ENCODE measurements around the gene MAP1LC3B2. TPM values are rescaled to one million over a fixed set of nuclear protein-coding genes. Genes with fewer than 3 reads are reported as not detected.

Gene MAP1LC3B2
- total and polyA plus RNA-seq, 2 experiments from 2014 or later = 3.3 TPM; not detected in 1

DNA sequence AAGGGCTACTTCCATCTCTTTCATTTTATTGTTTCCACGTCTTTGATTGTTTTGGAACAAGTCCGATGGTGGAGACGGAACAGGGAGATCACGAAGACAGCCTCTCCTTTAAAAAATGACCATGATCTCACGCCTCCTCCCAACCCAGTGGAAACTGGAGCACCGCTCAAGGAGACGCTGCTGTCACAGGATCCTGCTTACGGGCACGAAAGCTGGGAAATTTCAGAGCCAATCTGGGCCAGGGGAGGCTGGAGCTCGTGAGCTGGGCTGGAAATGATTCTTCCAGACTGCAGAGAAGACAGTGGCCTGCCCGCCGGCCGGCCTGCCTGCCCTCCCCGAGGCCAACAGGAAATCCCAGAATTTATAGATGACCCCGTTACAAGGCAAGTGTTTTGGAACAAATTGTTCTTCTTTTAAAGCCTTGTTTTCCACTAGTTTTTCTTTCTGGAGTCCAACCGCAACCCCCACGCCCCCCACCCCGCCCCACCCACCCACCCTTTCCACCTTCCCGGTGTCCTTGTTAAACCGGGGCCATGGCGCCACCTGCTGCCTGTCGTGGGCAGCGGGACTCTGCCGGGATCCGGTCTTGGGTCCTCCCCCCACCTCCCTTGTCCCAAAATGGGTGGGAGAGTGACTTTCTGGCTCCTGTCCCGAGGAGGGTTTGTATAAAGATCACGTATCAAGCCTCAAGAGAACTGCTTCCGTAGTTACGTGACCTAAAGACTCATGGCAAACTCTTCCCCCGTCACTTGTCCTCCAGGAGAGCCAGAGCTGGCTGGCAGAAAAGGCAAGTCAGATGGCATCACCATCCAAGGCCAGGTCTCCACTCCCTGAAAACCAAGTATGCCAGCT lies 40.3 kb downstream of the MAP1LC3B2 start:
- Histone ChIP-seq H3K9me2 (replicated peaks; ENCODE audit: insufficient read depth) (no peaks in the 10 kb centered on the region), H3K79me2 (no peaks in the 10 kb centered on the region), H2AFZ (peak overlapping the region; percentile 5), H3K27ac (peak overlapping the region; percentile 66), H3K4me2 (peak overlapping the region; percentile 74), H3K27me3 (no peaks in the 10 kb centered on the region), H3K9me3 (ENCODE audit: low read depth) (no peaks in the 10 kb centered on the region), H3K36me3 (replicated peaks; ENCODE audit: insufficient read depth, low read depth) (no peaks in the 10 kb centered on the region), H3K4me3 (no peak overlapping the region), H4K20me1 (ENCODE audit: insufficient read depth, poor library complexity, severe bottlenecking) (no peaks in the 10 kb centered on the region), H3K4me1 (ENCODE audit: insufficient read depth) (peaks cover 30% of the 10 kb centered on the region)
- 24% methylated on average over 24 of the region's 30 CpGs for whole genome bisulfite sequencing (ENCODE audit: low lambda C conversion rate, missing lambda C conversion rate)
- peak; percentile 84 for DNase-seq (ENCODE audit: low spot score)
- TF ChIP-seq EZH2phosphoT487 (IDR thresholded peaks at IDR 0.05; ENCODE audit: low read depth, severe bottlenecking, unreplicated experiment) (no peak), EZH2 (IDR thresholded peaks at IDR 0.05; ENCODE audit: borderline replicate concordance) (no peak)
- TF ChIP-seq, protein P1, sequence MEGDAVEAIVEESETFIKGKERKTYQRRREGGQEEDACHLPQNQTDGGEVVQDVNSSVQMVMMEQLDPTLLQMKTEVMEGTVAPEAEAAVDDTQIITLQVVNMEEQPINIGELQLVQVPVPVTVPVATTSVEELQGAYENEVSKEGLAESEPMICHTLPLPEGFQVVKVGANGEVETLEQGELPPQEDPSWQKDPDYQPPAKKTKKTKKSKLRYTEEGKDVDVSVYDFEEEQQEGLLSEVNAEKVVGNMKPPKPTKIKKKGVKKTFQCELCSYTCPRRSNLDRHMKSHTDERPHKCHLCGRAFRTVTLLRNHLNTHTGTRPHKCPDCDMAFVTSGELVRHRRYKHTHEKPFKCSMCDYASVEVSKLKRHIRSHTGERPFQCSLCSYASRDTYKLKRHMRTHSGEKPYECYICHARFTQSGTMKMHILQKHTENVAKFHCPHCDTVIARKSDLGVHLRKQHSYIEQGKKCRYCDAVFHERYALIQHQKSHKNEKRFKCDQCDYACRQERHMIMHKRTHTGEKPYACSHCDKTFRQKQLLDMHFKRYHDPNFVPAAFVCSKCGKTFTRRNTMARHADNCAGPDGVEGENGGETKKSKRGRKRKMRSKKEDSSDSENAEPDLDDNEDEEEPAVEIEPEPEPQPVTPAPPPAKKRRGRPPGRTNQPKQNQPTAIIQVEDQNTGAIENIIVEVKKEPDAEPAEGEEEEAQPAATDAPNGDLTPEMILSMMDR (IDR thresholded peaks at IDR 0.05; ENCODE audit: poor library complexity) = peak; percentile 82

DNA sequence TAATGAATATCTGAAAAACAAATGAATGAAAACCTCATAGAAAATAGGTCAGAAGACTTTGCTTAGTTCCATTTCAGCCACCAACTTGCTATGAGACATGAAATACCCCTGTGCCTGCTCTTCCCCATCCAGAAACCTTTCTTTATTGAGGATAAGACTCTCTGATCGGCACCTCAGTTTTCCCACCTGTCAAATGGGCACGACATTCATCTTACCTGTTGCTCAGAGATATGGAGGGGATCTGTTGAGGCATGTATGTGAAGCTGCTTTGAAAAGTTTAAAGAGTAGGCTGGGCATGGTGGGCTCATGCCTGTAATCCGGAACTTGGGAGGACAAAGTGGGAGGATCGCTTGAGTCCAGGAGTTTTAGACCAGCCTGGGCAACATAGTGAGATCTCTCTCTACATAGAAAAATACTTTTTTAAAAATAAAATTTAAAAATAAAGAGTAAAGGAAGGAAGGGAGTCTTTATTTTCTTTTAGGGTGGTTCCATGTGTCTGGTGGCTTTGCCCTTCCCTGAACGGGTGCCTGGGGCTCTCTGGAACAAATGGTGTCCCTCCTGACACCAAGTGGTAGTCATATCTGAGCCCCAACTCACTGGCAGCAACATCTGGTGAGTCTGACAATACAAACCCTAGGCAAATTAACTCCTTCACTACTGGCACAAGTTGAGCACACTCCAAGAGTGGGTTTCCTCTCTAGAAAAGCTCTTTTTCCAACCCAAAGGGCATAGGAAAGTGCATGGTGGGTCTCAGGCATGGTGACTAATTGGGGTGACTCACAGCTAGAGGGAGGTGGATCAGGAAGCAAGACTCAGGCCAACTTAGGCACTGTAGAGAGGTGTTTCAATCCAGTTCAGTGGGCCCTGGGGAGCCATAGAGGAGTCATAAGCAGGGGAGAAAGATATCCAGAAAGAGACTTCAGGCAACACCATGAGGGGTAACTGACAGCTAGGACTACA lies 42.1 kb downstream of the MAP1LC3B2 start:
- no peaks in the 10 kb centered on the region for H4K20me1 ChIP-seq (ENCODE audit: insufficient read depth, poor library complexity, severe bottlenecking)
- H3K4me3 ChIP-seq = no peak overlapping the region
- no peaks in the 10 kb centered on the region for H3K27me3 ChIP-seq
- TF ChIP-seq EZH2 (IDR thresholded peaks at IDR 0.05; ENCODE audit: borderline replicate concordance) (no peak), EZH2phosphoT487 (IDR thresholded peaks at IDR 0.05; ENCODE audit: low read depth, severe bottlenecking, unreplicated experiment) (no peak)
- TF ChIP-seq, protein P1 (IDR thresholded peaks at IDR 0.05; ENCODE audit: poor library complexity) = no peak
- DNase-seq (ENCODE audit: low spot score) = no peak
- no peaks in the 10 kb centered on the region for H3K36me3 ChIP-seq (replicated peaks; ENCODE audit: insufficient read depth, low read depth)
- 88% methylated on average over 5 of the region's 5 CpGs for WGBS (ENCODE audit: low lambda C conversion rate, missing lambda C conversion rate)
- peaks cover 30% of the 10 kb centered on the region for H3K4me1 ChIP-seq (ENCODE audit: insufficient read depth)
- H3K27ac ChIP-seq = no peak overlapping the region
- H3K79me2 ChIP-seq = no peaks in the 10 kb centered on the region
- H3K9me3 ChIP-seq (ENCODE audit: low read depth) = no peaks in the 10 kb centered on the region
- H2AFZ ChIP-seq = no peak overlapping the region
- H3K4me2 ChIP-seq = no peak overlapping the region
- no peaks in the 10 kb centered on the region for H3K9me2 ChIP-seq (replicated peaks; ENCODE audit: insufficient read depth)

DNA sequence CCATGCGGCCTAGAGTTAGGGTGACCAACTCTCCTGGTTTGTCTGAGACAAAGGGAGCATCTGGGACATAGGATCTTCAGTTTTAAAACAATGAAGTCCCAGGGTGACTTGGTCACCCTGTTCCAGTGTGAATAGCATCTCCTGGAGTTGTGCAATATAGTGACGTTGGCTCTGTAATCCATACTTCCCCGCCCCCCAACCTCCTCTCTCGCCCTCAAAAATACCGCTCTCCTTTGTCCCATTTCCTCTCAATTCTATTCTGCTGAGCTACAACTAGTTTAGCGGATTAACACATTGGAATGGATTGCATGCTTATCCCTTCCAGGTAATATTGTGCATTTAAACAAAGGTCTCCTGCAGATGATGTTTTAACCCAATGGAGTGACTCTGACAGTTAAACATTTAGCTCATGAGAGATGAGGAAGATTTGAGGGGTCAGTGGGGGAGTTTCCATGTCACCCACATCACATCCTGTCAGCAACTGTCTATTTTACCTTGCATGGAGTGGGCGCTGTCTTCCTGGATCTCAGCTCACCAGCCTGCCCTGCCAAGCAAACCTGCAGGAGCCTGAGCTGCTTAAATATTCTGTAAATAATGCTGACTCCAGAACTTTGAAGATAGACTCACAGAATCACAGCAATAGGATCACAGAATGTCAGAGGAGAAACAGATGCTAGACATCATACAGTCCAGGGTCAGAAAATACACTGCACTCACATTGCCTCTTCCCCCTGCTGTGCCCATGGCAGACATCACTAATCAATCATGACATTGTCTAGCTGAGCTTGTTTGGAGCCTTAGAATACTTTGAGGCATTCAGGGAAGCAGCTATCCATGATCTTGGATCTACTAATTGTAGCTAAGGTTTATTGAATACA lies 43.0 kb downstream of the MAP1LC3B2 start:
- 87% methylated on average over 7 of the region's 7 CpGs for WGBS (ENCODE audit: low lambda C conversion rate, missing lambda C conversion rate)
- TF ChIP-seq EZH2phosphoT487 (IDR thresholded peaks at IDR 0.05; ENCODE audit: low read depth, severe bottlenecking, unreplicated experiment) (no peak), EZH2 (IDR thresholded peaks at IDR 0.05; ENCODE audit: borderline replicate concordance) (no peak)
- TF ChIP-seq, protein P1 (IDR thresholded peaks at IDR 0.05; ENCODE audit: poor library complexity) = no peak
- H3K79me2 ChIP-seq = no peaks in the 10 kb centered on the region
- no peaks in the 10 kb centered on the region for H4K20me1 ChIP-seq (ENCODE audit: insufficient read depth, poor library complexity, severe bottlenecking)
- H3K4me1 ChIP-seq (ENCODE audit: insufficient read depth) = peaks cover 30% of the 10 kb centered on the region
- H3K4me3 ChIP-seq = no peak overlapping the region
- no peaks in the 10 kb centered on the region for H3K9me2 ChIP-seq (replicated peaks; ENCODE audit: insufficient read depth)
- no peak for DNase-seq (ENCODE audit: low spot score)
- H3K4me2 ChIP-seq = no peak overlapping the region
- H3K27ac ChIP-seq = no peak overlapping the region
- H2AFZ ChIP-seq = no peak overlapping the region
- no peaks in the 10 kb centered on the region for H3K27me3 ChIP-seq
- no peaks in the 10 kb centered on the region for H3K9me3 ChIP-seq (ENCODE audit: low read depth)
- no peaks in the 10 kb centered on the region for H3K36me3 ChIP-seq (replicated peaks; ENCODE audit: insufficient read depth, low read depth)

Measured in hepatocyte (in vitro differentiated cells).